ENCODE measurements around the gene SLC35B1. TPM values are rescaled to one million over a fixed set of nuclear protein-coding genes. Genes with fewer than 3 reads are reported as not detected.
A peak's percentile ranks its signal among the peaks of the same experiment; 100 is the strongest.

Gene SLC35B1
- total RNA-seq: 36.9 TPM

GRCh38 chr17:49707608-49708514 lies at the start of gene SLC35B1:
Gene SLC35B1, minus strand, starts transcription at chr17:49707964. Its CDS starts 131 bp downstream, at chr17:49707833.
- ATAC-seq (peak; percentile 100), DNase-seq (ENCODE audit: low spot score) (peak; percentile 99)
- intact Hi-C loops (cut with DNase I): loop anchor here (5.0 kb wide), 2 partner anchors 69 to 289 kb away; partner anchors contain the start of gene DLX3

GRCh38 chr17:49757151-49757777 lies 49.5 kb upstream of the SLC35B1 start:
- DNase-seq (ENCODE audit: low spot score) (no peak), ATAC-seq (peak; percentile 81)
- intact Hi-C loops (cut with DNase I): no loop called here

GRCh38 chr17:49756323-49757150 lies 48.8 kb upstream of the SLC35B1 start:
- ATAC-seq (peak; percentile 79), DNase-seq (ENCODE audit: low spot score) (no peak)
- intact Hi-C loops (cut with DNase I): no loop called here

GRCh38 chr17:49755663-49756283 lies 48.0 kb upstream of the SLC35B1 start:
- intact Hi-C loops (cut with DNase I): no loop called here
- DNase-seq (ENCODE audit: low spot score) (no peak), ATAC-seq (no peak)

GRCh38 chr17:49753959-49754391 lies 46.2 kb upstream of the SLC35B1 start:
- no peak for ATAC-seq
- intact Hi-C loops (cut with DNase I): no loop called here
- DNase-seq (ENCODE audit: low spot score): no peak

GRCh38 chr17:49752508-49752907 lies 44.7 kb upstream of the SLC35B1 start:
- DNase-seq (ENCODE audit: low spot score): no peak
- no peak for ATAC-seq
- intact Hi-C loops (cut with DNase I): no loop called here

GRCh38 chr17:49749730-49750129 lies 42.0 kb upstream of the SLC35B1 start:
- DNase-seq (ENCODE audit: low spot score): no peak
- intact Hi-C loops (cut with DNase I): no loop called here
- ATAC-seq: no peak

GRCh38 chr17:49748791-49749190 lies 41.0 kb upstream of the SLC35B1 start:
- intact Hi-C loops (cut with DNase I): no loop called here
- DNase-seq (ENCODE audit: low spot score): no peak
- no peak for ATAC-seq

- no peak for ATAC-seq
- DNase-seq (ENCODE audit: low spot score): no peak
- intact Hi-C loops (cut with DNase I): no loop called here
These were observed 40.5 kb upstream of the SLC35B1 start for GRCh38 chr17:49748223-49748622.

- intact Hi-C loops (cut with DNase I): no loop called here
- ATAC-seq (no peak), DNase-seq (ENCODE audit: low spot score) (no peak)
These were observed 39.9 kb upstream of the SLC35B1 start for GRCh38 chr17:49747632-49748031.

- intact Hi-C loops (cut with DNase I): no loop called here
- ATAC-seq: no peak
These were observed 39.2 kb upstream of the SLC35B1 start for GRCh38 chr17:49746791-49747490.

GRCh38 chr17:49745175-49746139 lies 37.7 kb upstream of the SLC35B1 start:
- intact Hi-C loops (cut with DNase I): no loop called here
- DNase-seq (ENCODE audit: low spot score) (no peak), ATAC-seq (no peak)

More at GRCh38 chr17:49746791-49747490, 39.2 kb upstream of the SLC35B1 start:
- DNase-seq (ENCODE audit: low spot score): no peak

- intact Hi-C loops (cut with DNase I): no loop called here
- DNase-seq (ENCODE audit: low spot score) (no peak), ATAC-seq (peak; percentile 84)
These were observed 34.4 kb upstream of the SLC35B1 start for GRCh38 chr17:49742166-49742638.

GRCh38 chr17:49741692-49742076 lies 33.9 kb upstream of the SLC35B1 start:
- DNase-seq (ENCODE audit: low spot score): no peak
- intact Hi-C loops (cut with DNase I): no loop called here
- ATAC-seq: no peak

GRCh38 chr17:49741009-49741691 lies 33.4 kb upstream of the SLC35B1 start:
- DNase-seq (ENCODE audit: low spot score): no peak
- ATAC-seq: peak; percentile 29
- intact Hi-C loops (cut with DNase I): no loop called here

- ATAC-seq: peak; percentile 88
- intact Hi-C loops (cut with DNase I): no loop called here
These were observed 32.0 kb upstream of the SLC35B1 start for GRCh38 chr17:49739641-49740271.

More at GRCh38 chr17:49739641-49740271, 32.0 kb upstream of the SLC35B1 start:
- DNase-seq (ENCODE audit: low spot score): peak; percentile 87
